ENCODE data around the gene UQCRC2. TPM values are rescaled to one million over a fixed set of nuclear protein-coding genes. Genes with fewer than 3 reads are reported as not detected.
A peak's percentile ranks its signal among the peaks of the same experiment; 100 is the strongest.
"Not testable (repeated sequence)": the region's sequence is repeated elsewhere in the genome, so short reads cannot be mapped to it uniquely, and the experiment has no call there.

UQCRC2 gene
- total RNA-seq = 1,000 to 10,000 TPM in 2 of 9 donors, 100 to 1,000 TPM in 7; 458 to 1,082 (median 779) TPM
- 100 to 1,000 TPM; 153 to 377 TPM for polyA plus RNA-seq
- long read RNA-seq, donor 1, transcript UQCRC2-201 (14 exons, 2,615 nt) = major isoform, 1,161 of 1,245 reads
- long read RNA-seq, donor 1, partial matches to known transcripts = 63 of 1,245 reads
- long read RNA-seq, donor 1, other reads (novel, unspliced or antisense) = 20 of 1,245 reads
- long read RNA-seq, donor 2, transcript UQCRC2-201 (14 exons, 2,615 nt) = major isoform, 3,319 of 3,492 reads
- long read RNA-seq, donor 2, partial matches to known transcripts = 109 of 3,492 reads
- long read RNA-seq, donor 2, other reads (novel, unspliced or antisense) = 61 of 3,492 reads
- long read RNA-seq, donor 3, transcript UQCRC2-201 (14 exons, 2,615 nt) = major isoform, 451 of 496 reads
- long read RNA-seq, donor 3, partial matches to known transcripts = 32 of 496 reads
- long read RNA-seq, donor 3, other reads (novel, unspliced or antisense) = 13 of 496 reads

DNA sequence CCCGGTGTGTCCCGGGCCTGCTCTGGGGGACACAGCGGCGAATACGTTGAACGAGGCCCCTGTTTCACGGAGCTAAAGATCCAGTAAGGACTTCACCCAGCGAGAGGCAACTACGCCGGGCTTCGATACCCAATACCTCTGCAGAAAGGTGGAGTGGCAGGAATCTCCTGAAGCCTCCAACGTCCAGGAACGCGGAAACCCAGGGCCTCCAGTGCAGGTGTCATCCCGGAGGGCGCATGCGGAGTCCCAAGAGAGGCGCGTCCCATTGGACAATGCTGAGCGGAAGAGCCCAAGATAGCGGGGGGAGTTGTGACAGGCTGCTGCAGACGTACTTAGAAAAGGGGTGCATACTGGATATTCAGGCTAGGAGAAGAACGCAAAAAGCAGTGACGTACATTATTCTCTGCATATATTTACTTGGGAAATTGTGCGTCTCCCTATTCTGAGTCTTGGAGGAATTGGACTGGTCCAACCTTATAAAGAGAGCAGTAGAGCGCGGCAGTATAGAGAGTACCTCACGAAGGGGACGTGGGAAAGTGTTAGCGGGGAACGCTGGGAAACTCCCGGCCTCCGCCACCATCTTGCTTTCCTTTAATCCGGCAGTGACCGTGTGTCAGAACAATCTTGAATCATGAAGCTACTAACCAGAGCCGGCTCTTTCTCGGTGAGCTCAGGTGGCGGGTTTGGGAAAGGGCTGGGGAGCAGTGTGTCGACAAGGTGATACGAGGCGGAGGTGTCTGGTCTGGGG is at the start of gene UQCRC2:
UQCRC2 (plus strand) TSS at position 569 of the 748 bp plus-strand sequence; CDS start at position 632, 63 bp downstream.
- WGBS, 4 donors = 0 to 1% (median 0%) methylated on average over 32 to 41 of the region's 41 CpGs
- peak; percentile 89 to 93 (median 91) for DNase-seq

GRCh38 chr16:21932650-21933049 is 20.5 kb upstream of the UQCRC2 start:
- H3K4me3 ChIP-seq; H3K27ac ChIP-seq; intact Hi-C loops (cut with DNase I); H3K9me3 ChIP-seq; H3K4me1 ChIP-seq; ATAC-seq; H3K36me3 ChIP-seq; H3K27me3 ChIP-seq; DNase-seq: not testable (repeated sequence)
- 82 to 91% (median 87%) methylated on average over 3 to 4 of the region's 4 CpGs for WGBS, 4 donors

More for the DNA sequence above, at the start of gene UQCRC2:
- intact Hi-C loops (cut with DNase I) = loop anchor here in 6 of 10 donors (1.0 to 10.0 kb wide), 12 partner anchors 34 to 796 kb away; partner anchors contain the start of genes POLR3E (in 2 of the 6) and LDAF1 (in 1 of the 6)
- peak; percentile 95 to 97 (median 96) for ATAC-seq
- Histone ChIP-seq H3K4me1 (peaks cover 0 to 61% (median 40%) of the 10 kb centered on the region in 12 donors), H3K27ac (peak within 1 kb of the TSS; percentile 94 to 99 (median 97)), H3K36me3 (peaks cover 0 to 27% (median 20%) of the 10 kb centered on the region in 9 donors), H3K9me3 (no peaks in the 10 kb centered on the region), H3K27me3 (no peaks in the 10 kb centered on the region), H3K4me3 (peak within 1 kb of the TSS; percentile 52 to 97 (median 84))
- TF ChIP-seq, protein P1, sequence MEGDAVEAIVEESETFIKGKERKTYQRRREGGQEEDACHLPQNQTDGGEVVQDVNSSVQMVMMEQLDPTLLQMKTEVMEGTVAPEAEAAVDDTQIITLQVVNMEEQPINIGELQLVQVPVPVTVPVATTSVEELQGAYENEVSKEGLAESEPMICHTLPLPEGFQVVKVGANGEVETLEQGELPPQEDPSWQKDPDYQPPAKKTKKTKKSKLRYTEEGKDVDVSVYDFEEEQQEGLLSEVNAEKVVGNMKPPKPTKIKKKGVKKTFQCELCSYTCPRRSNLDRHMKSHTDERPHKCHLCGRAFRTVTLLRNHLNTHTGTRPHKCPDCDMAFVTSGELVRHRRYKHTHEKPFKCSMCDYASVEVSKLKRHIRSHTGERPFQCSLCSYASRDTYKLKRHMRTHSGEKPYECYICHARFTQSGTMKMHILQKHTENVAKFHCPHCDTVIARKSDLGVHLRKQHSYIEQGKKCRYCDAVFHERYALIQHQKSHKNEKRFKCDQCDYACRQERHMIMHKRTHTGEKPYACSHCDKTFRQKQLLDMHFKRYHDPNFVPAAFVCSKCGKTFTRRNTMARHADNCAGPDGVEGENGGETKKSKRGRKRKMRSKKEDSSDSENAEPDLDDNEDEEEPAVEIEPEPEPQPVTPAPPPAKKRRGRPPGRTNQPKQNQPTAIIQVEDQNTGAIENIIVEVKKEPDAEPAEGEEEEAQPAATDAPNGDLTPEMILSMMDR (IDR thresholded peaks at IDR 0.05) = no peak
- peak; percentile 11 to 63 for TF ChIP-seq POLR2A (IDR thresholded peaks at IDR 0.05)

DNA sequence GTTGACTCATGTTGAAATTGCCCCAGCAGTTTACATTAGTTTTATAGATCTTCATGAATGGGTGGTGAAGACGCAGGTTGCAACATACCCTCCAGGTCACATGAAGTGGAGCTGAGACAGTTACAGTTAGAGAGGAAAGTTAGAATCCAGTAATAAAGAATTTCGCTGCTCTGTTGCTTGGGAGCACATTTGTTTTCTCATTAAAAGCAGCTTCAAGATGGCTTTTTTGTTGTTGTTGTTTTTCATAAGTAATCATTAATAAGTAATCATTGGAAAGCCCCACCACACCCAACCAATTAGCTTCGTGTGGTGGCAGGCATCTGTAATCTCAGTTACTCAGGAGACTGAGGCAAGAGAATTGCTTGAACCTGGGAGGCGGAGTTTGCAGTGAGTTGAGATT is 19.8 kb upstream of the UQCRC2 start:
- H3K27ac ChIP-seq; H3K36me3 ChIP-seq; H3K4me3 ChIP-seq; DNase-seq; H3K4me1 ChIP-seq; H3K9me3 ChIP-seq; intact Hi-C loops (cut with DNase I); H3K27me3 ChIP-seq; ATAC-seq: not testable (repeated sequence)
- WGBS, 4 donors = 81 to 86% (median 81%) methylated on average over 4 of the region's 4 CpGs

- H3K4me1 ChIP-seq; DNase-seq; H3K36me3 ChIP-seq; H3K9me3 ChIP-seq; H3K27ac ChIP-seq; ATAC-seq; H3K27me3 ChIP-seq; intact Hi-C loops (cut with DNase I); H3K4me3 ChIP-seq: not testable (repeated sequence)
- 92 to 96% (median 95%) methylated on average over 3 to 4 of the region's 4 CpGs for WGBS, 4 donors
Measured at GRCh38 chr16:21933790-21934189, 19.4 kb upstream of the UQCRC2 start.

GRCh38 chr16:21936216-21936615 is 16.9 kb upstream of the UQCRC2 start:
- H3K36me3 ChIP-seq; H3K9me3 ChIP-seq; ATAC-seq; intact Hi-C loops (cut with DNase I); H3K27ac ChIP-seq; H3K4me1 ChIP-seq; DNase-seq; H3K27me3 ChIP-seq: not testable (repeated sequence)
- 53 to 59% (median 54%) methylated on average over 6 of the region's 6 CpGs for WGBS, 4 donors
- peak overlapping the region in 1 of 12 donors; percentile 24 for H3K4me3 ChIP-seq

- no peaks in the 10 kb centered on the region for H3K27me3 ChIP-seq
- ATAC-seq (no peak), DNase-seq (no peak)
- no peaks in the 10 kb centered on the region for H3K4me1 ChIP-seq
- H3K4me3 ChIP-seq = no peak overlapping the region
- TF ChIP-seq POLR2A (IDR thresholded peaks at IDR 0.05) = no peak
- TF ChIP-seq, protein P1 (IDR thresholded peaks at IDR 0.05) = no peak
- intact Hi-C loops (cut with DNase I) = no loop called here
- no peaks in the 10 kb centered on the region for H3K36me3 ChIP-seq
- no peak overlapping the region for H3K27ac ChIP-seq
- H3K9me3 ChIP-seq = no peaks in the 10 kb centered on the region
Measured at GRCh38 chr16:21937336-21937829, 15.8 kb upstream of the UQCRC2 start.
